NCI-H82 (cell line): Measurements from ENCODE around the gene CHST8.
"Not testable (repeated sequence)": the region's sequence is repeated elsewhere in the genome, so short reads cannot be mapped to it uniquely, and the experiment has no call there.

Experiments used
- DNase-seq: peaks from one replicate; lab custom pipeline; 2025; lab: John Stamatoyannopoulos, UW

The CHST8 gene, protein sequence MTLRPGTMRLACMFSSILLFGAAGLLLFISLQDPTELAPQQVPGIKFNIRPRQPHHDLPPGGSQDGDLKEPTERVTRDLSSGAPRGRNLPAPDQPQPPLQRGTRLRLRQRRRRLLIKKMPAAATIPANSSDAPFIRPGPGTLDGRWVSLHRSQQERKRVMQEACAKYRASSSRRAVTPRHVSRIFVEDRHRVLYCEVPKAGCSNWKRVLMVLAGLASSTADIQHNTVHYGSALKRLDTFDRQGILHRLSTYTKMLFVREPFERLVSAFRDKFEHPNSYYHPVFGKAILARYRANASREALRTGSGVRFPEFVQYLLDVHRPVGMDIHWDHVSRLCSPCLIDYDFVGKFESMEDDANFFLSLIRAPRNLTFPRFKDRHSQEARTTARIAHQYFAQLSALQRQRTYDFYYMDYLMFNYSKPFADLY

DNA sequence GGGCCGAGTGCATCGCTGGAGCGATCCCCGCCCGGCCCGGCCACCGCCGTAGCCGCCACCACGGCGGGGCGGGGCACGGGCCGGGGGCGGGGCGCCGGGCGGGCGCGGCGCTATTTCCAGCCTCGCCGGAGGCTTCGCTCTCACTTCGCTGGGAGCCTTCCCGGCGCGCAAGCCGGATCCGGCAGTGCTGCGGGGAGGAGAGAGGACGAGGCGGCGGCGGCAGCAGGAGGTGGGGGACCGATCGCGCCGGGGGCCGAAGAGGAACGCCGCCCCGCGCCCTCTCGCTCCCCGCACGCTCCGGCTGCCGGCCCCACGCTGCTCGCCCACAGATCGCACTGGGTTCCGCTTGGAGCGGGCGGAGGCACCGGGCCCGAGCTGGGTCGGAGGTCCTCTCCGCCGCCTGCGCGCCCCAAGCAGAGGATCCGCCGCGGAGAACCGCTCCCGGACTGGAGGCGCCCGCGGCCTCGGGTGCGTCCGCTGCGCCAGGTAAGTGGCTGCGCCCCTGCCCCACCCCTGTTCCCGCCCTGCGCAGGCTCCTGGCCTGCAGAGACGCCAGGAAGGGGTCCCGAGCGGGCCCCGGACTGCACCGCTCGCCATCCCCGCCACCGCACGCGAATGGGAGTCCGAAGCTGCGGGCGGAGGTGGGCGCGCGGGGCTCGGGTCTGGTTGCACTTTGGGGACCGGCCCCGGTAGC, at the start of gene CHST8:
CHST8 (plus strand) TSS at position 143 of the 694 bp plus-strand sequence. CDS start 67,309 bp downstream, outside the sequence.
- peak; percentile 57 for DNase-seq

DNA sequence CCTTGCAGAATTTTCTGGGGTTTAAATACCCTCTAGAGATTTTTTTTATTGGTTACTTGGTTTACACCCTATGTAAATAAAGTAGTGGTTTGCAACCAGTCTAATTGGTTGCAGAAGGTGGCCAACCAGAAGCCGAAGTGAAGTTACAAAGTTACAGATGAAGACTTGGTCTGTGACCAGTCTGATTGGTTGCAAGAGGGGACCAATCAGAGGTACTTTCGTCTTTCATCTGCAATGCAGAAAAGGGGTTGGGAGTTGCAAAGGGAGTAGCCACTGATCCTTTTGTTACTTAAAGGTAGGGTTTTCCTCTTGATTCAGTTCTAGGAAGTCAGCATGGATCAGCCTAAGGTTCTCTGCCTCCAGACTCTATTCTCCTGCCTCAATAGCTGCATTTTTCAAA, 48.8 kb upstream of the CHST8 start:
- no peak for DNase-seq

DNA sequence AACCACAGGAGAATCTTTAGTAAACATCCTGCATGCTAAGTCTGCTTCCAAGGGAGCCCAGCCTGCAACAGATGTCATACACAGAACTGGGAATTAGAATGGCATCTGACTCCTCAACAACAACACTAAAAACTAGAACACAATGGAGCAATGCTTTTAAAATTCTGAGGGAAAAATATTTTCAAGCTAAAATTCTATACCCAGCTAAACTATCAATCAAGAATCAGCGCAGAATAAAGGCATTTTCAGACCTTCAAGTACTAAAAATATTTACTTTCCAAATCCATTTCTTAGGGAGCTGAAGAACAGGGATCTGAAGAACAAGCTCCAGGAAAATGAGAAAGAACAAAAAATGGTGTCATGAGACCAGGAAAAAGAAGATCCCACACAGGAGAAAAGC, 46.9 kb upstream of the CHST8 start:
- DNase-seq: no peak

DNA sequence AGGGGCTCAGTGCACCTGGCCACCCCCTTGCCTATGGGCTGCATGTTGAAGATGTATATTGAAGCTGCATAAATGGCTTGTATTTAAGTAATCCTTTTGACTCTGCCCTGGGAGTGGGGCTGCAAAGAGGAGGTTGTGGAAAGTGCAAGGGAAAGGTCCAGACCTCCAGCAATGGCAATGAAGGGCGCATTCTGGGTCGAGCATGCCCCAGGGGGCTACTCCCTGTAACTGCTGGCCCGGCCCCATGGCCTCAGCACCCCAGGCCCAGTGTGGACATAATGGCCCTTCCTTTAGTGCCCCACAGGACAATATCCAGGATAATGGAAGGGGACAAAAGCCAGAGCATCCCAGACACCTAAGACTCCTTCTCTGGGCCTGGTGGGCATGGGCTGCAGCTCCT, 43.1 kb upstream of the CHST8 start:
- DNase-seq: no peak

DNA sequence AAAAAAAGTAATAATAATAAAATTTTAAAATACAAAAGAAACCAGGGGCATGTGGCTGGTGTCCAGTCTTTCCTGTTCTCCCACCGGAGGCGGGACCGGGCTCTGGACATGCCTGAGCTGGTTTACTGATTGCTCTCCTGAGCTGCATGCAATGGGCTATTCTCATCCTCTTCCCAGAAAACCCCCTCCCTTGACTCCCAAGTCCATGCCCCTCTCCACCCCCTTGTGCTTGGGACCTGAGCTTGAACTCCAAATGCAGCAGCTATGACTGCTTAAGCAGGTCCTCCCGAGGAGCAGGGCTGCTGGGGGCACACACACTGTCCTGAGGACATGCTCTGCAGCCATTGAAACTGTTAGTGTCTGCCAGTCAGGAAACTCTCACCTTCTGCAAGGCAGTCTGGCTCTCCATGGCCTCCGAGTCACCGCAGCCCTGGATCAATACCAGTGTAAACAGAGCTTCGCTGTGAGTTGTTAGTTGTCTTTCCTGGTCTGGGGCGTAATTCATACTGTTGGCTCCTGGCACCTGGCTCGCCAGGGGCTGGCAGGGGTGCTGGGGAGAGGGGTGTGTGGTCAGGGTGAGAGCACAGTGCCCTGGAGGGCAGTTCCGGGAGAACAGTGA, 41.6 kb upstream of the CHST8 start:
- DNase-seq: no peak

DNA sequence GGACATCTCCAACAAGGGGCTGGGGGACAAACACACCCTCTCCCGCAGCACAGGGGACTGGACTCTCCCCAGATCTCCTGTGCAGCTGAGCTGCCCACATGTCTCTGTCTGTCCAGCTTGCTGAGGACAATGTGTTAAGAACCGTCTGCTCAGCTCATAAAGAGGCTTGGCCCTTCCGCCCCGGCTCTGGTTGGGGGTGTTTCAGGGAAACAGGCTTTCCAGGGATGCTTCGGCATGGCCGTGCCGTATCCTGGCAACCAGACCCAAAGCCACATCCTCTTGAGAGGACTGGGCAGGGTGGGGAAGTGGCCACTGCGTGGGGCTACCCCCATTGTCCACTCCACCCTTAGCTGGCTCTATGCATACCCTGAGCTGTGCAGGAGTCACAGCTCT, 41.1 kb upstream of the CHST8 start:
- DNase-seq: no peak

DNA sequence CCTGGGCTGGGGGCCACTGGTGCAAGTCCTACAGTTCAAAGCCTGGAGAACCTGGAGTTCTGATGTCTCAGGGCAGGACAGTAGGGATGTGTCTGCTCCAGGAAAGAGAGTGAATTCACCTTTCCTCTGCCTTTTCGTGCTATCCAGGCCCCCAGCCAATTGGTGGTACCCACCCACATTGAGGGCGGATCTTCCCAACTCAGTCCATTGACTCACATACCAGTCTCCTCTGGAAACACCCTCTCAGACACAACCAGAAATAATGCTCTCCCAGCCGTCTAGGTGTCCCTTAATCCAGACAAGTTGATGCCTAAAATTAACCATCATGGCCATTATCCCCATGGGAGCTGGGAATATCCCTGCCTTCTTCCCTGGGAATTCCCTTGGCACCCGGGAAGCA, 38.8 kb upstream of the CHST8 start:
- no peak for DNase-seq

DNA sequence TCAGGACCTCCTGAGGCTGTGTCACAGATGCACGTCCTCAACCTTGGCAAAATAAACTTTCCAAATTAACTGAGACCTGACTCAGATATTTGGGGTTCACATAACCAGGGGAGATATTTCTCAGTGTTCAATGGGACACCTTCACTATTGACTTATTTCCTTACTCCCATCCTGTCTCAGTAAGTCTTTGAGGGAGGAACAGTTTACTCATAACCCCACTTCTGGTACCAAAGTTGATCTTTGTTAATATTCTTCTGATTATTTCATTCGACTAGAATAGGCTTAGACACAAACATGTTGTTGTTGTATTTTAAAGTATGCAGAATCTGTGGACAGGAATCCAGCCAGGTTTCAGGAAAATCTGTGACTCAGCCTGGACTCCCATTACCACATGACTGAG, 34.6 kb upstream of the CHST8 start:
- DNase-seq: no peak

DNA sequence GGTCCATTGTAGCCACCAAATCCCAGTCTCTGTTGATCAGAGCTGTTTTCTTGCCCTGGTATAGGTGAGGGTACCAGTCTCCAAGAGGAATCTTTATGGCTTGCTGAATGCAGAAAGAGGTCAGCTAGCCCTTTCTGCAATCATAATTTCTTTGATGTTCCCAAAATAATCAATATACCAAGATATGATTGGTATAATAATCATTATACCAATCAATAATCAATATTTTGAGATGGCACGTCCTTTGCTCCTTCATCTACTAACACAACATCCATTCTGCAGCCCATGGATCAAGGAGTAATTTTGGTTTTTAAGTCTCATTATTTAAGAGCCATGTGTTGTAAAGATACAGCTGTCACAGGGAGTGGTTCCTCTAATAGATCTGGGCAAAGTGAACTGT, 31.5 kb upstream of the CHST8 start:
- no peak for DNase-seq

DNA sequence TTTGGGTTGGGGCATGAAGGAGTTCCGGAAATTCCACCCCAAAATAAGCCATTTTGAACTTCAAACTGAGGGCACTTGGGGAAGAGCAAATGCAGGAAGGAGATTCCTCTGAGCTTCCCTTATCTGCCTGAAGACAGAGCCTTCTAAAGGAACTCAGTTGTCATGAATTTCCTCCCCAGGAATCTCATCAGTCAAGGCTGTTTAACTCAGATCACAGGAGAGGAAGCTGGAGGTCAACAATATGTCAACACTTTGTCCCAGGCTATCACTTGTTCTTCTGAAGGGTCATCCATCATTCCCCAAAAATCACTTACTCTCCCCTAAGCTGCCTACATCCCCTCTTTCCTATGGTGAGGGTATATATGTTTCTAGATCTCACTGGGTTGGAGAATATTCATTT, 26.0 kb upstream of the CHST8 start:
- no peak for DNase-seq

DNA sequence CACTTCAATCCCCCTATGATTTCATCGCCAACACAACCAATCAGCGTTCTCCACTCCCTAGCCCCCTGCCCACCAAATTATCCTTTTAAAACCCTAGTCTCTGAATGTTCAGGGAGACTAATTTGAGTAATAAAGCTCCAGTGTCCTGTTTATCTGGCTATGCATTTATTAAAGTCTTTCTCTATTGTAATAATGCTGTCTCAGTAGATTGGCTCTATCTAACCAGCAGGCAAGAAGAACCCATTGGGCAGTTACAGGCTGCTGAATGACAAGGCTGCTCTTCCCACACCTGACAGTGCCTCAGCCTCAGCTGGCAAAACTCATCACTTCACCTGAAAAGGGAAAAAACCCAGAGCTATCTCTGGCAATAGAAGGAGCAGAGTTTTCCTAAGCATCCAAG, 20.2 kb upstream of the CHST8 start:
- DNase-seq: no peak

DNA sequence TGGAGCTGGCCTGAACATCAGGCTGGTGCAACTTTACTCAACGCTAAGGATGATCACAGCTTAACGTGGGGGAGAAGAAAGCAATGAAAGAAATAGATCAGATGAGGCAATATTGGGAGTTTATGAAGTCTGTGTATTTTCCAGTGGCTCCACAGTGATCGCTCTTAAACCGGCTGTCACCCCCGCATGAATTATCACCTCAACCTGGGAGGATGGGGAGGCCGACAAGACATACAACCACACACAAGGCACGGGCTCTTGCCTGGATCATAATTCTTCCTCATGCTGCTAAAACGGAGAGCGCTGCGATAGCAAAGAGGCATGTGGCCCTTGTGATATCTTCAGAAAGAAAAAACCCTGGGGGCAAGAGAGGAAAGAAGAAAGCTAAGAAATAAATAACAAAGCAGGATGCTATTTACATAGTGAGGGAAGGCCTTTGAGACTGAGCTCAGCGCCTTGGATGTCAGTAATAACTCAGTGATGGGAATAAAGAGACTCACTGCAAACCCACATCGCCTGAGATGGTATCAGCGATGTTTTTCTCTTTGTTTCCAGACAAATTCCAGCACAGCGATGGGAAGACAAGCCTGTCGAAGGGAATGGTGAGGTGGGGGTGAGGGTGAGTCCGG, 19.1 kb upstream of the CHST8 start:
- no peak for DNase-seq

DNA sequence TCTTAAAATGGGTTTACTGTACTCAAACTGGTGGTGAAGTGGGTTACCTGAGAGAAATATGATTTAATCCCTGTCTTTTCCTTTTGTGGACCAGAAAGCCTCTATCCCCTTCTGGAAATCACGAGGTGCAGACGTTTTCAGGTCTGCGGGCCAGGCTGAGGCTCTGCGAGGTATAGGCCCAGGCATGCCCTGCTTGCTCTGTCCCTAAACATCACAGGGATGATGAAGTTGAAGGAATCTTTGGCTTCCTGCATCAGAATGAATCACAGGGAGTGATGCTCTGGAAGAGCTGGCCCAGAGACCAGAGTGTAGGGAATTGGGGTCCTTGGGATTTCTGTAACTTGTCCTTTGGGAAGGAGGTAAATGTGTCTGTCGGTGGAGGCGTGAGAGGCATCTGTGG, 18.4 kb upstream of the CHST8 start:
- no peak for DNase-seq

DNA sequence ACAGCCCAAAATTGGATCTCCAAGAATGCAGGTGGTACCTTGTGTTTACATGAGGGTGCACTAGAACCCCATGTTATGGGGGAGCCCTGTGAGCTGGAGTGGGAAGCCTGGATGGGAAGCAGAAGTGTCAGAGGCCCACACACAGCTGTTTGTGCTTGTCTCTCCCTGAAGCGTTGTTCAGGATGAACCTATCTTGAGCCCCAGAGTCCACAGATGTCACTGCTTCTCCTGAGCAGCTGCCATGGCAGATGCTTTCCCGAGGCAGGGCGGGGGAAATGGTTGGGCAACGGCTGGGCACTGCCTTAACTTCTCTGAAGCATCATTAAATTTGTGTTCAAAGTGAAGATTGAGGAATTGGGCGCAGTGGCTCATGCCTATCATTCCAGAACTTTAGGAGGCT, 17.1 kb upstream of the CHST8 start:
- DNase-seq: peak; percentile 25

DNA sequence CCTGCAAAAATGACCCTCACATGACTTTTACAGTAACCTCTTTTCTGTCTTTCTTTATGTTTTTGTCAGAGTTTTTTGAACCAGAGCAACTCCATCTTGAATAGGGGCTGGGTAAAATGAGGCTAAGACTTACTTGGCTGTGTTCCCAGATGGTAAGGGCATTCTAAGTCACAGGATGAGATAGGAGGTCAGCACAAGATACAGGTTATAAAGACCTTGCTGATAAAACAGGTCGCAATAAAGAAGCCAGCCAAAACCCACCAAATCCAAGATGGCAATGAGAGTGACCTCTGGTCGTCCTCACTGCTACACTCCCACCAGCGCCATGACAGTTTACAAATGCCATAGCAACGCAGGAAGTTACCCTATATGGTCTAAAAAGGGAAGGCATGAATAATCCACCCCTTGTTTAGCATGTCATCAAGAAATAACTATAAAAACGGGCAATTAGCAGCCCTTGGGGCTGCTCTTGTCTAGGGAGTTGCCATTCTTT, 15.9 kb upstream of the CHST8 start:
- not testable (repeated sequence) for DNase-seq

DNA sequence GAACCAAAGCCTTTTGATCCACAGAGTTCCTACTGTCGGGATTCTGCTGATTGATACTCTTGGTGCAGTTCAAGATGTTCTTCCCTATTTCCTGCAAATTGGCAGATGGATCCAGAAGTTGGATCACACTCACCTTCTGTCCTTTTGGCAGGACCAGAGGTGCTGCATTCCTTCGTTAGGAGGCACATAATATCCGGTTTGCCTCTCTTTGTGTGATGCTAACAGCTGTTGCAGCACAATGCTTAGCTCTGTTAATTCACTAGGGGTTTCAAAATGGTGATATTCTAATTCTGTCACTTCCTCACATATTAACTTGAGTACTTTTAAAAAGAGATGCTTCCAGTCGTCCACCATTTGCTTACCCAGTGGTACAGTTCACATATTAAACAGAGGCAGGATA, 15.2 kb upstream of the CHST8 start:
- DNase-seq: no peak

DNA sequence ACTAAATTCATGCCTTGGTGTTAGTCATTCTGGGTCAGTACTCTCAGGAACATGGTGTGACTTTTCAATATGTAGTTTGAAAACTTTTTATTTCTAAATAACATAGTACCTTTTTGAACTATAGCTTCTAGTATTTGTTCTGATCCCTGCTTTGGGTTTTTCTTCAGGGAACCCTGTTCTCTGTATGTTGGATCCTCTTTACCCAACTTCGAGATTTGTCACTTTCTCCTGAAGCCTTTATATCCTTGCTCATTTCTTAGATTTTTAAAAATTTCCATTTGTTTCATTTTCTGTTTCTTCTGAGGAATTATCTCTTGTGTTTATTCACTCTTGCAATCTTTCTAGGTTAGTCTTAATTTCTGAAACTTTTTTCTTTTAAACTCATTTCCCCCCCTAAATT, 12.4 kb upstream of the CHST8 start:
- DNase-seq: no peak

DNA sequence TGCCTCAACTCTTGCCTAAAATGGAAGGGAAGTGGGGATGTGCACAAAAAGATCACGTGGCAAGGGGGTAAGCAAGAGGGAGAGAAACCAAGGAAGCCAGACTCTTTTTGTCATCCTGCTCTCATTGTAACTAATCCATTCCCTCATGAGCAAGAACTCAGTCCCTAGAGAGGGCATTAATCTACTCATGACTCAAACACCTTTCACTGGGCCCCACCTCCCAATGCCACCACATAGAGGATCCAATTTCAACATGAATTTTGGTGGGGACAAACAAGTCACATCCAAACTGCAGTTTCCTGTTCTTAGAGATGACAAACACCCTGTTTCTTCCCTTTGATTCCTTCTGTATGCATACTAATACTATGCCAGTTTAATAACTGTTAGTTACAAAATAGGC, 11.2 kb upstream of the CHST8 start:
- DNase-seq: peak; percentile 14

DNA sequence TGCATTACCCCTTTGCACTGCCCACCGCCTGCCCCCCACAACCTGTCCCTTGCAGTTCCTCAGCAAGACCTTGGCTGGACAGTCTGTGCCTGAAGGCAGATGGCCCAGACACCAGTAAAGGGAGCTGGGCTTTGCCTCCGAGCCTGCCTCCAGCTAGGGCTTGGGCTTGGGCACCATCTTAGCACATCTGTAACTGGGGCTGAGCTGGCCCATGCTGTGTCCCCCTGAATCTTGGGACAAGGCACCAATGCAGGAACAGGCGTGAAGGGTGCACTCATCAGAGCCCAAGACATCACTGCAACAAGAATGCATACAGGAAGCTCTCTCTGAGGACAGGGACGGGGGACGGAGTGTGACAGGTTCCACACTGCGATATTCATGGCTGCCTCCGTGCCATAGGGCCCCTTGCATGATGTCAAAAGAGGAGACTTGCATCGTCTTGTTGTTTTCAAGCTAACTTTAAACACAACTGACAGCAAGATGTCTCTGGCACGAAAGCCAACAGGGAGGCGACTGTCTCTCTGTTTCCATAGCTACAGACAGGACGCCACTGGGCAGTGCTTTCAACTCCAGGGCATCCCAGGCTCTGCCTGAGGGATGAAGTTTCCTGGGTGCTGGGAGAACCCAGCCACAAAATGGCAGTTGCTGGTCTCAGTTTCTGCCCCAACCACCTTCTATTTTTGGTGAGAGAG, 8.7 kb upstream of the CHST8 start:
- DNase-seq: no peak

DNA sequence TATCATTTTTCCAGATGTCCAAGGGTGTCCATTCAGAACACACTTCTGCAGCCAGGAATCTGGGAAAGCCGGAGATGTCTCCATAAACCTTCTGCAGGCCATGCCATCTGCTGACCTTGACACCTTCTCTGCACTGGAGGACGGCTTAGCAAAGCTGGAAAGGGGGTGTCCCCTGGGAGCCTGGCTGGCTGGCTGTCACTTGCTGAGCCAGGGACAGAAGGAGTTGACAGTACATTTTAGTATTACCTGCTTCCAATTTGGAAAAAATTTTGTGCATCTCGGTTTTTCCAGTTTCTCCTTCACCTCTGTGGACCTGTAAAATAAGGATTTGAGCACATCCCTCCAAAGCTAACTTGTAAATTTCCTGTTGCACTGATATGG, 8.1 kb upstream of the CHST8 start:
- DNase-seq: peak; percentile 72

DNA sequence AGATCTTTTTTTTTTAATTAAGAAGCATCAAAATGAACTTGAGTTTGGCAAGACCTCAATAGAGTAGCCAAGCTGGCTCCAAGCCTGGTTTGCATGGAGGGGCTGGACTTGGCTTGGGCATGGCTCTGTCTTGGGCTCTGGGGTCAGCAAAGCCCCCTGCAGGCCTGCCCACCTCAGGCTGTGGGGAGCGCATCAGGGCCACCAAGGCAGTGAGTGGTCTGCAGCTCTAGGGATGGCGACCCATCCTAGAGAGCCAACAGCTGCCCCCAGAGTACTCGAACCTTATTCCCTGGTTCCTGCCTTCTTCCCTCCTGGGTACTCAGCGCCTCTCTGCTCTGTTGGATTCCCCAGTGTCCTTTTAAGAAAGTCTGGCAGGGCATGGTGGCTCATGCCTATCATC, 5.4 kb upstream of the CHST8 start:
- DNase-seq: no peak

DNA sequence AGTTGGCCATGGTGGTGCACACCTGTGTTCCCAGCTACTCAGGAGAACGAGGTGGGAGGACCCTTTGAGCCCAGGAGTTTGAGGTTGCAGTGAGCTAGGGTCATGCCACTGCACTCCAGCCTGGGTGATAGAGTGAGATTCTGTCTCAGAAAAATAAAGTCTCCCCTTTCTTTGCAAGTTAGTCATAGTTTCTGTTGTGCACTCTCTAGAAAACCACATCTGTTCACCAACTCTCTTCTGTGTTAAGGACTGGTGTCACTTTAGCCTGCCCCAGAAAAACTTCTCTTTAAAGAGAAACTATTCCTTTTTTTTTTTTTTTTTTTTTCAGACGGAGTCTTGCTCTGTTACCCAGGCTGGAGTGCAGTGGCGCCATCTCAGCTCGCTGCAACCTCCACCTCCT, 4.9 kb upstream of the CHST8 start:
- DNase-seq: no peak
